LNCAP (cell line): ENCODE data around the gene SIX2.

Experiments
- TF ChIP-seq, protein P1 (sequence below): fragments of 450-650 bp; IDR thresholded peaks from 2 replicates; pipeline ENCODE4 v1.5.1; 2017; ENCODE audit warnings: mild to moderate bottlenecking

The SIX2 gene

DNA sequence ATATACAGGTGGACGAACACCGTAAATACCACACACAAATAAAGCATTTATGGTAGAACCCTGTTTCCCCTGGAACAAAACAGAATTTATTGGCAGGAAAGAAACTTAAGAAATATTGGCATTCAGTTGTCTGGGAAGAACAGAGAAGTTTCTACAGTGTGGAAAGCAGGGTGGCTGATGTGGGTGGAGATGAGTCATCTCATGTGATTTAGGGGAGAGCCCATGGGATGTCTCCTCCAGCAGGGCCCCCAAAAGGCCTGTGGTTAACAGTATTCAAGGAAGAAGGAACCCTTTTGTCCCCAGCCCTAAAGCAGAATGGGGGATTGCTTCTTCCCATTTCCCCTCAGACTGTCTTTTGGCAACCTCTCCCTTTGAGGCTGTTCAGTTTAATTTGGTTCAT, 43.6 kb downstream of the SIX2 start:
- TF ChIP-seq, protein P1, sequence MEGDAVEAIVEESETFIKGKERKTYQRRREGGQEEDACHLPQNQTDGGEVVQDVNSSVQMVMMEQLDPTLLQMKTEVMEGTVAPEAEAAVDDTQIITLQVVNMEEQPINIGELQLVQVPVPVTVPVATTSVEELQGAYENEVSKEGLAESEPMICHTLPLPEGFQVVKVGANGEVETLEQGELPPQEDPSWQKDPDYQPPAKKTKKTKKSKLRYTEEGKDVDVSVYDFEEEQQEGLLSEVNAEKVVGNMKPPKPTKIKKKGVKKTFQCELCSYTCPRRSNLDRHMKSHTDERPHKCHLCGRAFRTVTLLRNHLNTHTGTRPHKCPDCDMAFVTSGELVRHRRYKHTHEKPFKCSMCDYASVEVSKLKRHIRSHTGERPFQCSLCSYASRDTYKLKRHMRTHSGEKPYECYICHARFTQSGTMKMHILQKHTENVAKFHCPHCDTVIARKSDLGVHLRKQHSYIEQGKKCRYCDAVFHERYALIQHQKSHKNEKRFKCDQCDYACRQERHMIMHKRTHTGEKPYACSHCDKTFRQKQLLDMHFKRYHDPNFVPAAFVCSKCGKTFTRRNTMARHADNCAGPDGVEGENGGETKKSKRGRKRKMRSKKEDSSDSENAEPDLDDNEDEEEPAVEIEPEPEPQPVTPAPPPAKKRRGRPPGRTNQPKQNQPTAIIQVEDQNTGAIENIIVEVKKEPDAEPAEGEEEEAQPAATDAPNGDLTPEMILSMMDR = no peak

DNA sequence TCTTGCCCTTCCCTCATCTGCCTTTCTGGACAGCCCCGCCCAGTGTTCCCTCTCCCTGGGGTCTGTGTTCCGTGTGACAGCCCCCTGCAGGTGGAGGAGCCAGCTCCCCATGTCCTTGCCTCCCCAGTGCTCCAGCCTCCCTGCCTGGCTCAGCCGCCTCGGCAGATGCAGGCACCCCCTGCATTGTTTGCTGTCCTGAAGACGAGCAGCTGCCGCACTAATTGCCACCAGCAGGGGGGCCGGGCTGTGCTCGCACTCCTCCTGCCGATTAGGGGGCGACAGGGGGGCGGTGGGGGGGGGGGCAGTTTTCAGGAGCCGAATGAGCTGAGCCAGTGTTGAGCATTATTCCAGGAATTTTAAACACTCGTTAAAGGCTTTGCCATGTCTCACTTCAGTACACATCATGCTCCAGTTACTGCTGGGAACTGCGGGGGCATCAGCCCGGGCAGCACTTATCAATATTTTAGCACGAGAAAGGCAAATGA, 44.5 kb downstream of the SIX2 start:
- TF ChIP-seq, protein P1 = no peak

DNA sequence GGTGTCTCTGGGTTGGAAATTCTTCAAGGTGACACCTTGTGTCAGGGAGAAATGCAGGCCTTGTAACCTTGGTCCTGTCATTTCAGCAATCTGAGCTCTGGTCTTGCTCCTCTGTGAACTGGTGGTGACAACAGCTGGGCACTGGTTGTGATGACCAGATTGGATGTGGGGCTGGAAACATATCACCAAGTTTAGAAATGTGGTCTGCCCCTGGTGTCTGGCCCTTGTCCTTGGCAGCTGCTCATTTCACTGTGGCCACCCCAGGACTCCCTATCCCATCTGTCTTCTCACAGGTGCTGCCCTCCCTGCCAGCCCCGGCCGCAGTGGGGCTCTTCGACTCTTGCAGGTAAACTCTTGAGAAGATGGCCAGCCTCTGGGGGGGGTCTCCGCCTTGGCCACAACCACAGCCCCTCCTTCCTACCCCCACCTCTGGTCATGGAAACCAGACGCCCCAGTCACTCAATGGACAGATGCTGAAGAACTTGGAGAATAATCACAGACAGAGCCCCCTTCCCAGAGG, 47.0 kb downstream of the SIX2 start:
- TF ChIP-seq, protein P1 = no peak

DNA sequence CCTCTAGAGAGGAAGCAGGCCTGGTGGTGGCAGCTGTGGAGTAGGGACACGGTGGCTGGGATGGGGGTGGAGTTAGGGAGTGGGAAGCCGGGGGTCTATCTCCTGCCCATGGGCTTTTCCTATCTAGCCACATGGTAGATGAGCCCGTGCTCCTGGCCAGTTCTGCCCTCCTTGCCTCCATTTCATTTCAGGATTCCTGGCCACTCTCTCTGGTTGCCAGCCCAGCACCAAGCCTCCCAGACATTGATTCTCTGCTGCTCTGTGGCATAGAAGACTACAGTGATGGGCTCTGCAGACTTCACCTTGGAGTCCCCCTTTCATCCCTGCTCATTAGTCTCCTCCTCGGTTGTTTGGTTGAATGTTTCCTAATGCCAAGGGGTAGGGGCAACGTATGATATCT, 48.4 kb downstream of the SIX2 start:
- TF ChIP-seq, protein P1 = no peak

DNA sequence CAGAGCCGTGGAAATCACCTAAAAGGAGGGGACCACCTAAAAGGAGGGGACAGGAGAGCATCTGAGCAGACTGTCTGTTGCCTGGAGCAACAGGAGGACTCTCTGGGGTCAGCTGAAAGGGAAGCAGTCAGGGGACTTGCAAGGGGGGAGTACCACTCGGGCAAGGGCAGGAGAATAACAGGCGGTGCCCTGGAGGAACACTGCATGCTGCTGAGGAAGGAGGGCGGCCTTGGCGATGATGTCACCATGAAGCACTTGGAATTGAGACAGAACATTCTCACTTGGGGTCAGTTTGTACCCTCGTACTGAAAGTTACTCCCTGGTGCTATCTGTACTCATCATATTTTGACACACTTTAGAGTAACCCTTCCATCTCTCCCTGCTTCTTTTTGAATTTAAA, 49.4 kb downstream of the SIX2 start:
- TF ChIP-seq, protein P1 = no peak

DNA sequence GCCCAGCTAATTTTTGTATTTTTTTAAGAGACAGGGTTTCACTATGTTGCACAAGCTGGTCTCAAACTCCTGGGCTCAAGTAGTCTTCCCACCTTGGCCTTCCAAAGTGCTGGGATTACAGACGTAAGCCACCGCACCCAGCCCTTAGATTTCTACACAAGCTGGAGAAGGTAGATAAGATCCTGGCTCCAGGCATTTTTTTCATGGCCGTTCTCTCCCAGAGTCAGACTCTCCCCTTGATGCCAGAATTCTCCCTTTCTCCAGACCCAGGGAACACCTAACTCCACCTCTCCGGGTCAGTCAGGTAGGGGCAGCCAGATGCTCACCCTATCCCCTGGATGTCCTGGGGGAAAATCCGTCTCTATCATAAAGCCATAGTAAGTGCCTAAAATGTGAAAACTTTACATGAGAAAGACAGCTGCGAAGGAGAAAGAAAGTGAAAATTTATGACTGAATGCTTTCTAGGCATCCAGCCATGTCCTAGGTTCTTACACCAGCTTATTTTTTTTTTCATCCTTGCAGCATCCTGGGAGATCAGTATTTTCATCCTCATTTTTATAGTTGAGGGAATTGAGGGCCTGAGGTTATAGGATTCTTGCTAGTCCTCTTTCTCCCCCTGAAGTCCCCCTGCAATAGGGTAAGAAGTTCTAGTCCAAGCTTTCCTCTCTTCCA, 51.5 kb downstream of the SIX2 start:
- TF ChIP-seq, protein P1 = no peak

- TF ChIP-seq, protein P1 = no peak
Measured at GRCh38 chr2:44956843-44957242, 52.4 kb downstream of the SIX2 start.
